Right ventricle myocardium inferior (tissue), 1 donor: ENCODE measurements around the gene TRIM63. TPM values are rescaled to one million over a fixed set of nuclear protein-coding genes. Genes with fewer than 3 reads are reported as not detected.

Experiments
- ATAC-seq: fragments of 200-7000 bp; cut with Tn5 transposase; one replicate; pipeline ENCODE4 v1.9.1; 2020; ENCODE audit warnings: mild to moderate bottlenecking, moderate library complexity
- DNase-seq: peaks from one replicate; pipeline ENCODE4 v3.0.0; 2021; ENCODE audit errors: missing footprints
- intact Hi-C: fragments of 100-400 bp; cut with DNase I; formaldehyde crosslinking; loops from one replicate; pipeline ENCODE4 v1.11.0; 2022
- total RNA-seq: library from RNA; stranded (reverse); fragmentation: NEBNext Ultra II Directional; extraction: Animal tissue kit (Norgen Biotek cat#: 25700); gene quantifications from one replicate; pipeline ENCODE4 v1.2.1, GENCODE V29; 2021
- donor health status: DM: no; HTN: yes; CAD: no; lungs with severe emphysema.

The TRIM63 gene
- total RNA-seq, 1 donor from 2014 or later: 212 TPM

GRCh38 chr1:26027716-26028489 lies 39.5 kb downstream of the TRIM63 start:
- intact Hi-C loops: no loop called here
- DNase-seq: no peak
- ATAC-seq: no peak

GRCh38 chr1:26025517-26025916 lies 41.9 kb downstream of the TRIM63 start:
- intact Hi-C loops: no loop called here
- no peak for ATAC-seq

GRCh38 chr1:26025060-26025459 lies 42.4 kb downstream of the TRIM63 start:
- intact Hi-C loops: no loop called here
- no peak for DNase-seq
- no peak for ATAC-seq

More at GRCh38 chr1:26025517-26025916, 41.9 kb downstream of the TRIM63 start:
- no peak for DNase-seq

GRCh38 chr1:26023826-26024225 lies 43.6 kb downstream of the TRIM63 start:
- ATAC-seq (no peak), DNase-seq (no peak)
- intact Hi-C loops: no loop called here

- intact Hi-C loops: no loop called here
- ATAC-seq (no peak), DNase-seq (no peak)
These were observed 44.4 kb downstream of the TRIM63 start for GRCh38 chr1:26023009-26023408.

GRCh38 chr1:26022404-26022779 lies 45.0 kb downstream of the TRIM63 start:
- no peak for DNase-seq
- intact Hi-C loops: no loop called here
- ATAC-seq: no peak

GRCh38 chr1:26021647-26022403 lies 45.6 kb downstream of the TRIM63 start, which contains the start of gene EXTL1:
EXTL1 (plus strand) TSS chr1:26021775; CDS start chr1:26022647, 872 bp downstream.
- peak; percentile 84 for DNase-seq
- intact Hi-C loops: no loop called here
- peak; percentile 88 for ATAC-seq

- ATAC-seq: no peak
- intact Hi-C loops: no loop called here
- DNase-seq: no peak
These were observed 46.3 kb downstream of the TRIM63 start for GRCh38 chr1:26020941-26021646.

- ATAC-seq: peak; percentile 40
- no peak for DNase-seq
- intact Hi-C loops: no loop called here
These were observed 47.1 kb downstream of the TRIM63 start for GRCh38 chr1:26020330-26020768.

- intact Hi-C loops: no loop called here
- ATAC-seq (no peak), DNase-seq (no peak)
These were observed 47.7 kb downstream of the TRIM63 start for GRCh38 chr1:26019641-26020315.

GRCh38 chr1:26017606-26018005 lies 49.8 kb downstream of the TRIM63 start:
- intact Hi-C loops: no loop called here
- ATAC-seq (no peak), DNase-seq (no peak)

GRCh38 chr1:26016953-26017545 lies 50.4 kb downstream of the TRIM63 start:
- ATAC-seq (no peak), DNase-seq (no peak)
- intact Hi-C loops: no loop called here

GRCh38 chr1:26016258-26016952 lies 51.0 kb downstream of the TRIM63 start:
- DNase-seq (no peak), ATAC-seq (no peak)
- intact Hi-C loops: no loop called here

- intact Hi-C loops: no loop called here
- ATAC-seq (peak; percentile 51), DNase-seq (no peak)
These were observed 52.1 kb downstream of the TRIM63 start for GRCh38 chr1:26015358-26015757.

GRCh38 chr1:26014179-26014578 lies 53.3 kb downstream of the TRIM63 start:
- DNase-seq: no peak
- intact Hi-C loops: no loop called here
- no peak for ATAC-seq

- intact Hi-C loops: no loop called here
- DNase-seq: no peak
- ATAC-seq: no peak
These were observed 54.6 kb downstream of the TRIM63 start for GRCh38 chr1:26012864-26013263.

- DNase-seq: no peak
- intact Hi-C loops: no loop called here
- ATAC-seq: no peak
These were observed 56.6 kb downstream of the TRIM63 start for GRCh38 chr1:26010825-26011224.
